Smooth muscle cell of trachea (primary cell): Measurements from ENCODE around the gene SLC25A53. TPM values are rescaled to one million over a fixed set of nuclear protein-coding genes. Genes with fewer than 3 reads are reported as not detected.

Source experiments
- total RNA-seq: library from RNA; depleted of rRNA; stranded (reverse); fragments of >200 nt; gene quantifications from 2 replicates; pipeline ENCODE4 v1.2.1, GENCODE V29; 2014

The SLC25A53 gene, protein sequence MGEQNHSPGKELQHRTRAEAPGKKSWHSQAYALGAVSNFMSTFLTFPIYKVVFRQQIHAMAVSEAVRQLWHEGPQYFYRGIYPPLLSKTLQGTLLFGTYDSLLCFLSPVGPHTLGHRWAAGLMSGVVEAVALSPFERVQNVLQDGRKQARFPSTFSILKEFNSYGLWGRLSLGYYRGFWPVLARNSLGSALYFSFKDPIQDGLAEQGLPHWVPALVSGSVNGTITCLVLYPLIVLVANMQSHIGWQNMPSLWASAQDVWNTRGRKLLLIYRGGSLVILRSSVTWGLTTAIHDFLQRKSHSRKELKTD
- 12.7 and 17.0 TPM in 2 replicates for total RNA-seq

GRCh38 chrX:104156630-104157529 is at the start of gene SLC25A53:
SLC25A53 (minus strand) TSS chrX:104157009; CDS start chrX:104105257, 51,752 bp downstream.

DNA sequence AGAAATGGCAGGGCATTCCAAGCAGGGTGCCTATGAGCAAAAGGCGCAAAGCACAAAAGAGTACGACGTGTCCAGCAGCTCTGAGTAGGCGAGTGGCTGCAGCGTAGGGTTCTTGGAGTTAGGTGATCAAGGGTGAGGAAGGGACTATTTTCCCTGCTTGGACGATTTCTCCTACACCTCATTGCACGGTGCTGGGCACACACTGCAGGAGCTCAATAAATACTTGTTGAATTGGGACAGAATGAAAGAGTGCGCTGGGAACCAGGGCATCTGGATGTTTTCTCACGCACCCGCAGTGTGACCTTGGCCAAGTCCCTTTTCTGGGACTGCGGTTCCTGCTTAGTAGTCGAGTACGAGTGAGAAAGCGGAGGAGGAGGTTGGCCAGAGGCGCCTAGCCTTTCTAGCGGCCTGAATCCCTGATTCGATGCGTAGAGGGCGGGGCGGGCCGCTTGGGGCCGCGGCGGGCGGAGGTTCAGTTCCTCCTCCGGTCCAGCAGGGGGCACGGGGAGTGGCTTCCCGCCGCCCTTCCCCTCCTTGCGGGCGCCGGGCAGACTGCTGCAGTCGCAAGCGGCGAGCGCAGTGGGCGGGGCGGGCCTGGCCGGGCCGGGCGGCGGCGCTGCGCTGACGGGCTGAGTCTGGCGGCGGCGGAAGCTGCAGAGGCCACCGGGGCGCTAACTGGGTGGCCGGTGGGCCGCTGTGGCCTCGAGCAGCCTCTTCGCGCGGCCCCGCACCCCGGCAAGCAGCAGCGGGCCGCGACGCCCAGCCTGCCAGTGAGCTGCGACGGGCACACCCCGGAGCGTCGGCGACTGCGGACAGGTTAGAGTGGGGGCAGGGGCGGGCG is 9.3 kb upstream of the SLC25A53 start, which contains the start of gene FAM199X:
TSS of gene FAM199X (plus strand) at position 560 of the 841 bp plus-strand sequence. CDS start 333 bp downstream, outside the sequence.

DNA sequence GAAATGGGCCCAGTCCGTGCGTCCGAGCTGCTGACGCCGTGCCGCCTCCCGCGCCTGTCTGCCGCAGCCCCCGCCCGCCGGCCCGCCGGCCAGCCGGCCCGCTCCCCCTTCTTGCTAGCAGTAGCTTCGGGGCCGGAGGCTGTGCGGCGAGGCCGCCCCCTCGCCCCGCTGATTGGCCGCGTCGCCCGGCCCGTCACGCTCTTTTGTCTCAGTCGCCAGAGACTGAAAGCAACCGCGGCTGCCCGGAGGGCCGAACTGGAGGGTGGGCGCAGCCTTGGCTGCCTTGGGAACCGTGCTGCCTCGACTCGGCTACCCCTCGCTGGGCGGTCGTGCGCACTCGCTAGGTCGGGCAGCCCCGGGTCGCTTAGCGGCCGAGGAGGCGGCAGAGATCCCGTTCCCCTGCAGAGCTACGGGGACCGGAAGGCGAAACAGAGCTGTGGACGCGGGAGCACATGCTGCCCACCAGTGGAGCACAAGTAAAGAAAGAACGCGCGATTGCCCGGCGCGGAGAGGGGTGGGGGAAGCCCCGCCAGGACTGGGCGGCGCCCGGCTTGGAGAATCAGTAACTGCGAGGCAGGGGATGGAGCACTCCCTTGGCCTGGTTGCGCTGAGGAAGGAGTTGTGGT is 44.4 kb downstream of the SLC25A53 start, which contains the start of gene ZCCHC18:
TSS of gene ZCCHC18 (plus strand) at position 198 of the 626 bp plus-strand sequence. CDS start 1,589 bp downstream, outside the sequence.

DNA sequence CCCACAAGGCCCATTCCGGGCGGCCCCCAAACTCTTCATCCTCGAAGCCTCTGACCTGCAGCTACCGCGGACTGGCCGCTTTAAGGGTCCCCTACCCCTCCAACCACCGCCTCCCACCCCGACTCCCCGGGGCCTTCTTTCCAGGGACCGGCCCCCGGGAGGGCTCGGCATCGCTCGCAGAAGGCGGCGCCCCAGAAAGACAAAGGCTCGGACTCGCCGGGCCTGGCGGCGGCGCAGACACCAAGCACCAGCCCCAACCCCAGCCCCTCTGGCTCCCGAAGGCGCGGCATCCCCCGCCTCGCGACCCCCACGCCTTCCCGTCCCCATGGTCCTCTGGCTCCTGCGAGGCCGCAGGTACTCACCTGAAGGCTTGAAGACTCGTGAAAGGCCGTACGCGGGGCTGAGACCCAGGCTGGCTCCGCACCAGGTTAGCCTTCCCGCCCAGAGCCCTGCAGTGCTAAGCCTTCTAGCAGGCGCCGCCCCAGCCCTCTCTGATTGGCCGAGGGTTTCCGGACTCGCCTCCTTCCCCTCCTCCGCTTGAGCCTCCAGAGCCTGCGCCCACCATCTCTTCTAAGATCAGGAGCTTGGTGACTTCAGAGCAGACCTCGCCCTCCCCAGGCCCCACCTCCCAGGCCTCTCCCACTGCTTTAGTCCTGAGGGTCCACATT is 80.9 kb downstream of the SLC25A53 start, which contains the start of gene TMSB15C:
TSS of gene TMSB15C (minus strand) at position 459 of the 668 bp plus-strand sequence.

Other genes starting within 250 kb of the SLC25A53 start
- gene TMSB15B, start 194.4 kb downstream of the SLC25A53 start, total RNA-seq: 3.0 and 9.9 TPM in 2 replicates
- gene H2BW1, start 143.3 kb downstream of the SLC25A53 start, total RNA-seq: not detected in 2 replicates
- gene H2BW2, start 117.1 kb downstream of the SLC25A53 start, total RNA-seq: under 0.01 TPM in 1 of 2 replicates, not detected in the other
- gene TMSB15C, start 80.8 kb downstream of the SLC25A53 start, total RNA-seq: 2.5 and 3.8 TPM in 2 replicates
- gene ZCCHC18, start 44.5 kb downstream of the SLC25A53 start, total RNA-seq: 0.33 TPM in 1 of 2 replicates, not detected in the other
- gene FAM199X, start 9.4 kb upstream of the SLC25A53 start, total RNA-seq: 13.7 and 16.7 TPM in 2 replicates
- not detected in 2 replicates for gene ESX1, start 97.9 kb upstream of the SLC25A53 start, total RNA-seq